Mesenteric fat pad (tissue), 1 donor: ENCODE results near the gene LRBA. TPM values are rescaled to one million over a fixed set of nuclear protein-coding genes. Genes with fewer than 3 reads are reported as not detected.

ENCODE experiments used
- DNase-seq: peaks from one replicate; pipeline ENCODE4 v3.0.0-alpha.2; 2020; ENCODE audit warnings: low spot score
- total RNA-seq: library from RNA; stranded (reverse); fragmentation: NEBNext Ultra II Directional; extraction: Animal tissue kit (Norgen Biotek cat#: 25700); gene quantifications from one replicate; pipeline ENCODE4 v1.2.1, GENCODE V29; 2021
- donor health status: DM: yes; HTN: yes; CAD: no.

Gene LRBA
- total RNA-seq, 1 donor from 2014 or later = 25.6 TPM

GRCh38 chr4:150379454-150379853 is 635.6 kb downstream of the LRBA start:
- DNase-seq = no peak

GRCh38 chr4:150375025-150375424 is 640.1 kb downstream of the LRBA start:
- DNase-seq = no peak

GRCh38 chr4:150371869-150372268 is 643.2 kb downstream of the LRBA start:
- DNase-seq = no peak

- DNase-seq = no peak
These were observed 645.4 kb downstream of the LRBA start for GRCh38 chr4:150369434-150370380.

GRCh38 chr4:150368667-150369066 is 646.4 kb downstream of the LRBA start:
- DNase-seq = no peak

- no peak for DNase-seq
These were observed 647.8 kb downstream of the LRBA start for GRCh38 chr4:150367326-150367725.

- no peak for DNase-seq
These were observed 648.5 kb downstream of the LRBA start for GRCh38 chr4:150366487-150366999.

- DNase-seq = no peak
These were observed 651.1 kb downstream of the LRBA start for GRCh38 chr4:150363721-150364688.

GRCh38 chr4:150358691-150359090 is 656.4 kb downstream of the LRBA start:
- no peak for DNase-seq

GRCh38 chr4:150357829-150358228 is 657.3 kb downstream of the LRBA start:
- no peak for DNase-seq

GRCh38 chr4:150355858-150356455 is 659.1 kb downstream of the LRBA start:
- no peak for DNase-seq

GRCh38 chr4:150355418-150355817 is 659.7 kb downstream of the LRBA start:
- DNase-seq = no peak

GRCh38 chr4:150354214-150354796 is 660.8 kb downstream of the LRBA start:
- DNase-seq = no peak

- no peak for DNase-seq
These were observed 667.0 kb downstream of the LRBA start for GRCh38 chr4:150348079-150348478.

- DNase-seq = no peak
These were observed 669.8 kb downstream of the LRBA start for GRCh38 chr4:150345207-150345744.

GRCh38 chr4:150343796-150344195 is 671.3 kb downstream of the LRBA start:
- no peak for DNase-seq

GRCh38 chr4:150342945-150343344 is 672.1 kb downstream of the LRBA start:
- DNase-seq = no peak

GRCh38 chr4:150337734-150338133 is 677.4 kb downstream of the LRBA start:
- DNase-seq = no peak

- DNase-seq = no peak
These were observed 678.2 kb downstream of the LRBA start for GRCh38 chr4:150336676-150337412.

- DNase-seq = no peak
These were observed 682.1 kb downstream of the LRBA start for GRCh38 chr4:150332961-150333360.
